ENCODE measurements around the gene RFNG.

Gene RFNG

GRCh38 chr17:82031885-82032627 is 19.6 kb downstream of the RFNG start:
- H3K36me3 ChIP-seq (ENCODE audit: insufficient read depth, low read depth, low read length) = peaks cover 5% of the 10 kb centered on the region; the same call in 1 of the 2 replicates
- no peaks in the 10 kb centered on the region for H3K27me3 ChIP-seq (ENCODE audit: insufficient read depth, low read length)
- no peaks in the 10 kb centered on the region for H3K9me3 ChIP-seq (ENCODE audit: insufficient read depth, low read depth, low read length)
- H3K4me3 ChIP-seq (ENCODE audit: low read length) = peak overlapping the region; percentile 80
- H3K4me1 ChIP-seq (ENCODE audit: insufficient read depth, low read length) = peaks cover 3% of the 10 kb centered on the region; the same call in 1 of the 2 replicates
- no peak overlapping the region for H3K27ac ChIP-seq (ENCODE audit: low read length)
- peak overlapping the region; percentile 74 for H3K9ac ChIP-seq (ENCODE audit: low read depth, low read length)

- H3K27ac ChIP-seq (ENCODE audit: low read length) = no peak within 1 kb of the TSS
- peak within 1 kb of the TSS; percentile 80 for H3K4me3 ChIP-seq (ENCODE audit: low read length)
- no peaks in the 10 kb centered on the region for H3K9me3 ChIP-seq (ENCODE audit: insufficient read depth, low read depth, low read length)
- peaks cover 3% of the 10 kb centered on the region; the same call in 1 of the 2 replicates for H3K4me1 ChIP-seq (ENCODE audit: insufficient read depth, low read length)
- H3K27me3 ChIP-seq (ENCODE audit: insufficient read depth, low read length) = no peaks in the 10 kb centered on the region
- H3K36me3 ChIP-seq (ENCODE audit: insufficient read depth, low read depth, low read length) = peaks cover 5% of the 10 kb centered on the region; the same call in 1 of the 2 replicates
- peak within 1 kb of the TSS; percentile 74 for H3K9ac ChIP-seq (ENCODE audit: low read depth, low read length)
Observed at GRCh38 chr17:82031303-82031884, 20.2 kb downstream of the RFNG start, which contains the start of gene RAC3. RAC3 (plus strand) TSS chr17:82031678; CDS start chr17:82031762, 84 bp downstream.

GRCh38 chr17:82030470-82031302 is 20.9 kb downstream of the RFNG start:
- H3K36me3 ChIP-seq (ENCODE audit: insufficient read depth, low read depth, low read length) = peaks cover 5% of the 10 kb centered on the region; the same call in 1 of the 2 replicates
- H3K4me1 ChIP-seq (ENCODE audit: insufficient read depth, low read length) = peaks cover 3% of the 10 kb centered on the region; the same call in 1 of the 2 replicates
- no peaks in the 10 kb centered on the region for H3K27me3 ChIP-seq (ENCODE audit: insufficient read depth, low read length)
- no peak overlapping the region for H3K9ac ChIP-seq (ENCODE audit: low read depth, low read length)
- peak overlapping the region; percentile 60 for H3K4me3 ChIP-seq (ENCODE audit: low read length)
- H3K27ac ChIP-seq (ENCODE audit: low read length) = no peak overlapping the region
- H3K9me3 ChIP-seq (ENCODE audit: insufficient read depth, low read depth, low read length) = no peaks in the 10 kb centered on the region

DNA sequence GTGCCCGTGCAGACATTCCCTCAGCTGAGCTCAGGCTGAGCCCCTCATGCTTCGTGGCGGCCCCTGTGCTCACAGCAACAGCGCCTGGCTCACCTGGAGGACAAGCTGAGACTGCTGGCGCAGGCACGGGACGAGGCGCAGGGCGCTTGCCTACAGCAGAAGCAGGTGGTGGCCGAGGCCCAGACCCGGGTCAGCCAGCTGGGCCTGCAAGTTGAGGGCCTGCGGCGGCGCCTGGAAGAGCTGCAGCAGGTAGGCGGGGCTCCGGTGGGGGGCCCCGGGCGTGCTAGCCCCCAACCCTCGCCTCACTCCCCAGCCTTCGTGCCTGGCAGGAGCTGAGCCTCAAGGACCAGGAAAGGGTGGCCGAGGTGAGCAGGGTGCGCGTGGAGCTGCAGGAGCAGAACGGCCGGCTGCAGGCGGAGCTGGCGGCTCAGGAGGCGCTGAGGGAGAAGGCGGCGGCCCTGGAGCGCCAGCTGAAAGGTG is 21.6 kb downstream of the RFNG start:
- Histone ChIP-seq H3K27me3 (ENCODE audit: insufficient read depth, low read length) (no peaks in the 10 kb centered on the region), H3K9me3 (ENCODE audit: insufficient read depth, low read depth, low read length) (no peaks in the 10 kb centered on the region), H3K9ac (ENCODE audit: low read depth, low read length) (no peak overlapping the region), H3K4me3 (ENCODE audit: low read length) (no peak overlapping the region), H3K27ac (ENCODE audit: low read length) (no peak overlapping the region), H3K4me1 (ENCODE audit: insufficient read depth, low read length) (peaks cover 3% of the 10 kb centered on the region; the same call in 1 of the 2 replicates), H3K36me3 (ENCODE audit: insufficient read depth, low read depth, low read length) (0 out of 2 replicates have a peak, but pooled peaks cover 1% of the 10 kb centered on the region)

- no peaks in the 10 kb centered on the region for H3K9me3 ChIP-seq (ENCODE audit: insufficient read depth, low read depth, low read length)
- peaks cover 3% of the 10 kb centered on the region; the same call in 1 of the 2 replicates for H3K4me1 ChIP-seq (ENCODE audit: insufficient read depth, low read length)
- no peaks in the 10 kb centered on the region for H3K27me3 ChIP-seq (ENCODE audit: insufficient read depth, low read length)
- H3K36me3 ChIP-seq (ENCODE audit: insufficient read depth, low read depth, low read length) = no peaks in the 10 kb centered on the region
- no peak overlapping the region for H3K9ac ChIP-seq (ENCODE audit: low read depth, low read length)
- no peak overlapping the region for H3K27ac ChIP-seq (ENCODE audit: low read length)
- no peak overlapping the region for H3K4me3 ChIP-seq (ENCODE audit: low read length)
Observed at GRCh38 chr17:82029391-82029790, 22.2 kb downstream of the RFNG start.

- no peaks in the 10 kb centered on the region for H3K27me3 ChIP-seq (ENCODE audit: insufficient read depth, low read length)
- H3K27ac ChIP-seq (ENCODE audit: low read length) = no peak overlapping the region
- H3K9ac ChIP-seq (ENCODE audit: low read depth, low read length) = no peak overlapping the region
- peaks cover 3% of the 10 kb centered on the region; the same call in 1 of the 2 replicates for H3K4me1 ChIP-seq (ENCODE audit: insufficient read depth, low read length)
- H3K4me3 ChIP-seq (ENCODE audit: low read length) = no peak overlapping the region
- H3K9me3 ChIP-seq (ENCODE audit: insufficient read depth, low read depth, low read length) = no peaks in the 10 kb centered on the region
- no peaks in the 10 kb centered on the region for H3K36me3 ChIP-seq (ENCODE audit: insufficient read depth, low read depth, low read length)
Observed at GRCh38 chr17:82028966-82029365, 22.6 kb downstream of the RFNG start.

DNA sequence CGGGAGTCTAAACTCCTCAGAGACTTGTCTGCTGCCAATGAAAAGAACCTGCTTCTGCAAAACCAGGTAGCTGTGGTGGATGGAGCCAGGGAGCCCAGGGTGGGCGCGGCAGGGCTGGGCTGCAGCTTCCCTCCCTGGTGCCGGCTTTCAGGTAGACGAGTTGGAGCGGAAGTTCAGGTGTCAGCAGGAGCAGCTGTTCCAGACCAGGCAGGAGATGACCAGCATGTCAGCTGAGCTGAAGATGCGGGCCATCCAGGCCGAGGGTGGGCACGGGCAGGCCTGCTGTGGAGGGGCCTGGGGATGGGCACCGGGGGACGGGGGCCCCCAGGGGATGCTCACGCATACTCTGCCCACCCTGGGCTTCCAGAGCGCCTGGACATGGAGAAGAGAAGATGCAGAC is 23.4 kb downstream of the RFNG start:
- Histone ChIP-seq H3K9ac (ENCODE audit: low read depth, low read length) (no peak overlapping the region), H3K27ac (ENCODE audit: low read length) (no peak overlapping the region), H3K9me3 (ENCODE audit: insufficient read depth, low read depth, low read length) (no peaks in the 10 kb centered on the region), H3K36me3 (ENCODE audit: insufficient read depth, low read depth, low read length) (no peaks in the 10 kb centered on the region), H3K4me3 (ENCODE audit: low read length) (no peak overlapping the region), H3K4me1 (ENCODE audit: insufficient read depth, low read length) (peaks cover 3% of the 10 kb centered on the region; the same call in 1 of the 2 replicates), H3K27me3 (ENCODE audit: insufficient read depth, low read length) (no peaks in the 10 kb centered on the region)

DNA sequence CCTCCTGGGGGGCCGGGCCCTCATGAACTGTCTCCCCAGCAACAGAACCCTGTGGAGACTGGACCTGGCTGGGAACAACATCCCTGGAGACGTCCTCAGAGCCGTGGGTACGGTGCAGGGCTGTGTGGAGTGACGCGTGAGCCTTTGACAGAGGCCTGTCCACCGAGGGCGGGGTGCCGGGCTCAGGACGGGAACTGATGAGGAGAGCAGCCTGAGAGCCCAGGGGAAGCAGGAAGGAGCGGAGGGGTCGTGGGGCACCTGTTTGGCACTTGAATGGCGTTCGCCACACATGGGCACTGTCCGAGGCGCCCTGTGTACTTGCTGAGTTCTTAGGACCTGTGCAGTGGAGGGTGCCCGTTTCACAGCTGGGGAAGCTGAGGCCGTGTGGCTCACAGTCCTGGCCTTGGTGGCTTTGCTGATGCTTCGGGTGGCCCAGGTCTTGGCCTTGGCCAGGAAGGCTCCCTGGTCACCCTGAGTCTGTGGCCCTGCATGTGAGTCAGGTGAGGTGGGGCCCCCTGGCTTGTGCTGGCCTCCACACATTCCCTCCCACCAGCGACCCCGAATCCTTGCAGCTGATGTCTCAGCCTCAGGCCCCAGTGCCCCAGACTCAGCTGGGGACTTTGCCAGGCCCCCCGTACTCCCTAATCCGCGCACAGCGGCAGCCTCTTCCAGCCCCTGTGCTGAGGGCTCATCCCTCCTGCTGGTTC is 26.1 kb downstream of the RFNG start:
- no peaks in the 10 kb centered on the region for H3K27me3 ChIP-seq (ENCODE audit: insufficient read depth, low read length)
- no peaks in the 10 kb centered on the region for H3K36me3 ChIP-seq (ENCODE audit: insufficient read depth, low read depth, low read length)
- H3K4me1 ChIP-seq (ENCODE audit: insufficient read depth, low read length) = peaks cover 3% of the 10 kb centered on the region; the same call in 1 of the 2 replicates
- H3K9me3 ChIP-seq (ENCODE audit: insufficient read depth, low read depth, low read length) = no peaks in the 10 kb centered on the region
- no peak overlapping the region for H3K9ac ChIP-seq (ENCODE audit: low read depth, low read length)
- H3K4me3 ChIP-seq (ENCODE audit: low read length) = no peak overlapping the region
- H3K27ac ChIP-seq (ENCODE audit: low read length) = no peak overlapping the region

- Histone ChIP-seq H3K9me3 (ENCODE audit: insufficient read depth, low read depth, low read length) (no peaks in the 10 kb centered on the region), H3K27me3 (ENCODE audit: insufficient read depth, low read length) (no peaks in the 10 kb centered on the region), H3K4me1 (ENCODE audit: insufficient read depth, low read length) (peaks cover 3% of the 10 kb centered on the region; the same call in 1 of the 2 replicates), H3K4me3 (ENCODE audit: low read length) (no peak overlapping the region), H3K36me3 (ENCODE audit: insufficient read depth, low read depth, low read length) (no peaks in the 10 kb centered on the region), H3K9ac (ENCODE audit: low read depth, low read length) (no peak overlapping the region), H3K27ac (ENCODE audit: low read length) (no peak overlapping the region)
Observed at GRCh38 chr17:82024859-82025258, 26.8 kb downstream of the RFNG start.

DNA sequence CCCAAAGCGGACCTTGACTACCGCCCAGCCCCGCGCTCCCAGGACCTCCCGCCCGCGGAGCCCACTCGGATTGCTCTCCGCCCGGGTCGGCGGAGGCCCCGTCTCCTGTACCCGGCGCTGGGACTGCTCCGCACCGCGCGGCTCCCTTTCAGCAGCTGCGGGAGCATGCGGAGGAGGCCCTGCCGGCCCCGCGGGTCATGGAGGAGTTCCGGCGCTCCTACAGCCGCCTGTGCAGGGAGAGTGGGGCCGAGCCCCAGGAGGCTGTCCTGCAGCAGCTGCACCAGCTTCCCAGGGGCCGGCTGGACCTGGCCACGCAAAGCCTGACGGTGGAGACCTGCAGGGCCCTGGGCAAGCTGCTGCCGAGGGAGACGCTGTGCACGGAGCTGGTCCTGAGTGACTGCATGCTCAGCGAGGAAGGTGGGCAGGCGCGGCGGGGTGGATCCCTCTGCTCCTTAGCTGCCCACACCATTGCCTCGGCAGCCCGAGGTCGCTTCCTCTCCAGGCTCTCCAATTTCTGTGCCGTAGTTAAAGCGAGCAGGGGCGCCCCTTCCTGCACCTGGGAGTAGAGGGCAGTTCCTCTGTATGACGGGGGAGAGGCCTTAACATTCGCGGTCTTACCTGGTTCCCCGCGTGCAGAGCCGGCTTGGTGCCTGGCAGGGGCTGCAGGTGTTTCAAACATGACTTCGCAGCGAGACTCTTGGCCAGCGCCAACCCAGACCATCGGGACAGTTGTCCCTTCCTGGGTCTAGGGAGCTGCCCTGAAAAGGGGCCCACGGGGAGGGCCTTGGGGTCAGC is 28.0 kb downstream of the RFNG start:
- Histone ChIP-seq H3K36me3 (ENCODE audit: insufficient read depth, low read depth, low read length) (peaks cover 2% of the 10 kb centered on the region; the same call in 1 of the 2 replicates), H3K4me1 (ENCODE audit: insufficient read depth, low read length) (peaks cover 3% of the 10 kb centered on the region; the same call in 1 of the 2 replicates), H3K27me3 (ENCODE audit: insufficient read depth, low read length) (no peaks in the 10 kb centered on the region), H3K9me3 (ENCODE audit: insufficient read depth, low read depth, low read length) (no peaks in the 10 kb centered on the region), H3K9ac (ENCODE audit: low read depth, low read length) (peak overlapping the region; percentile 74; the same call in 1 of the 2 replicates), H3K4me3 (ENCODE audit: low read length) (peak overlapping the region; percentile 84), H3K27ac (ENCODE audit: low read length) (peak overlapping the region; percentile 28)
